ENCODE measurements around the gene KCNK15.
"Not testable (repeated sequence)": the region's sequence is repeated elsewhere in the genome, so short reads cannot be mapped to it uniquely, and the experiment has no call there.

The KCNK15 gene

DNA sequence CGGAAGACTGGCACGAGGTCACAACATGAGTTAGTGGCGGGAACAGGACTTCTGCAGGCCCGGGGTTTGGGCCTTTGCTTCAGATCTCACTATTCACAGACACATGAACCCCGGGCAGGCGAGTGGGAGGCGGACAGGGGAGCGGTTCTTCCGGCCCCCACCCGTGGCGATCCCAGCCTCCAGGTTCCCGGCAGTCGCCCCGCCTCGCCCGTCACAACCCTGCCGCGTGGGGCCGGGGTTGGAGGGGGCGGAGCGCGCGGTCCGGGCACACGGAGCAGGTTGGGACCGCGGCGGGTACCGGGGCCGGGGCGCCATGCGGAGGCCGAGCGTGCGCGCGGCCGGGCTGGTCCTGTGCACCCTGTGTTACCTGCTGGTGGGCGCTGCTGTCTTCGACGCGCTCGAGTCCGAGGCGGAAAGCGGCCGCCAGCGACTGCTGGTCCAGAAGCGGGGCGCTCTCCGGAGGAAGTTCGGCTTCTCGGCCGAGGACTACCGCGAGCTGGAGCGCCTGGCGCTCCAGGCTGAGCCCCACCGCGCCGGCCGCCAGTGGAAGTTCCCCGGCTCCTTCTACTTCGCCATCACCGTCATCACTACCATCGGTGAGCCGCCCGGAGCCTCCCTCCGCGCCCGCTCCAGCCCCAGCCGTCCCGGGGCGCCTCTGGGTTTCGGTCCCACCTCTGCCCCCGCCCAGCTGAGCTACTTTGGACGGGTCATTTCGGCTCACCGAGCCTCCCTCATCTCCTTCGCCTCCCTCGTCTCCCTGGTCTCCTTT, at the start of gene KCNK15:
TSS of gene KCNK15 (plus strand) at position 268 of the 769 bp plus-strand sequence. CDS start at position 314, 46 bp downstream.
- DNase-seq: no peak

DNA sequence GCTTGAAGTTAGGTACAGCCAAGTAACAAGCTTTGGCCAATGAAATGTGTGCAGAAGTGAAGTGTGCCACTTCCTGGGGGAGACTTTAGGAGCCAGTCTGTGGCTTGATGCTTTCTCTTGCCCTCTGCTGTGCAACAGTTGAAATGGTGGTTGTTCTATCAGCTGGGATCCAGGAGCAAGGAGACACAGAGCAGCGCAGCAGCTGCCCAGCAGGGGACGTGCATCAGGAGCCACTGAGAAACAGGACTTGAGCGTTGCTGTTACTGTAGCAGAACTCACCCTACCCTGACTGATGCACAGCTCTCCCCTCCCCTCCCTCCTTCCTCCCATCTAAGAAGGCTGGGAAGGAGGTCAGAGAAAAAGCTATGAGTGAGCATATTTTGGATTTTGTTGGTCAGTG, 49.4 kb upstream of the KCNK15 start:
- DNase-seq: no peak

GRCh38 chr20:44697041-44697440, 48.6 kb upstream of the KCNK15 start:
- DNase-seq: not testable (repeated sequence)

DNA sequence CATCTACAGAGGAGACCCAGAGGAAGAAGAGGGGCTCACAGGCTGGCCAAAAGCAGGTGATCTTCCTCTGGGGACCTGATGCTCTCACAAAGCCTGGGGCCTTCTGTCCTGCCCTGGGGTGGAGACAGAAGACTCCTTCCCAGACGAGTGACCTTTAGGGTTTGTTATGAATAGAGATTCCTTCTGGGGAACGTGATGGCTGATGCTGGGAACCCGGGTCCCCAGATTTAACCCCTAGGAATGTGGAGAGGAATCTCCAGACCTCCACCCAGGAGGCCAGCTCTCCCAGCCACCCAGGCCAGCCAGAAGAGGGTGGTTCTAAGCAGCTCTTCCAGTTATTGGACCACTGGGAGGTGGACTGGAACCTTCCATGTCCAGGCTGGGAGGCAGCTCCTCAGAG, 47.3 kb upstream of the KCNK15 start:
- no peak for DNase-seq

DNA sequence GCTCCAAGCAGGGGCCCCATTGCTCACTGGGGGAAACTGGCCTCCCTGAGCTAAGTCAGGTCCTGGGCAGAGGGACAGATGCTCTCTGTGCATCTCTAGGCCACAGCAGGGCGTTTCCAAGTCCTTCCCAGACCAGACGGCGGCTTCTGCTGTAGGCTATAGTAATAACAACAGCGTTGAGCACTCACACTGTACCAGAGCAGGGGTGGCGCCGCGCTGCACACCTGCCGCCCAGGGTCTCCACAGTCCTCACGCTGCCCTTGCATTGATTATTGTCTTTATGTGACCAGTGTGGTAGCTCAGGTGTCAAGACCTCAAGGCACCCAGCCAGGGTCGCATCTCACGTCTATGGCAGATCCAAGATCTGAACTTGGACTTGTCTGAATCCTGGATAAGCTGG, 45.4 kb upstream of the KCNK15 start:
- DNase-seq: peak; percentile 70

- no peak for DNase-seq
These were observed 44.4 kb upstream of the KCNK15 start for GRCh38 chr20:44701118-44701857.

- no peak for DNase-seq
These were observed 43.8 kb upstream of the KCNK15 start for GRCh38 chr20:44701858-44702256.

DNA sequence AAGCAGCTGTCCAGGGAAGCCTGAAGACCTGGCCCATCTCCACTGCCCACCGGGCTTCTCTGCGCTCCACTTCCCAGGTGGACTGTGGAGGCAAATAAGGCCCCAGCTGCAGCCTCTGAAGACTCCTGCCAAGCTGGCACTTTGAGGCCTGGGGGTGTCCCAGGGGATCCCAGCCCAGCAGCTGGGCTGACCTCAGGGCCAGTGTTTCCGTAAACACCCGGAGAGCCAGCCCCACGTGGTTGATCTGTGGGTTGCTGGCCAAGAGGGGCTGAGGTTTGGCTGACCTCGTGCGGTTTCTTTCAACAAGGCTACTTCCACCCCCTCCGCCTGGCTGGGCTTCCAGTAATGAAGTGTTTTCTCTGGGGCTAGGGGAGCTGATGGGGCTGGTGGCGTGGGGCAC, 42.9 kb upstream of the KCNK15 start:
- DNase-seq: no peak

GRCh38 chr20:44703183-44703925, 42.3 kb upstream of the KCNK15 start:
- DNase-seq: no peak

- no peak for DNase-seq
These were observed 41.6 kb upstream of the KCNK15 start for GRCh38 chr20:44703956-44704488.

DNA sequence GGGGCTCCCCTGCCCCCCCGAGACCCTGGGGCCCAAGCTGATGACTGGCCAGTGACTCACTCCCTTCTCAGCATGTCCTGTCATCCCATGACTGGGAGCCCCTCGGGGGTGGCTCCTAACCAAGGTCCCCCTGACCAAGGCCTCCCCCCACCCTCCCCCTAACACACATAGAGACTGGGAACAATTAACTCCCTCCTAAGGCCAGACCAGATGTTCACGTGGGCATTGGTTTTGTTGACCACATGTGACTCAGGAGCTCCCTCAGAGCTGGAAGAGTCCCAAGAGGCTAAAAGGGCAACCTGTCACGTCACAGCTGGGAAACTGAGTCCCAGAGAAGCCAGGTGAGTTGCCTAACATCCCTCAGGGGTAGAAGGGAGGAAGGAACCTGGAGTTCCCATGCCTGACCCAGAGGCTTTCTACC, 41.1 kb upstream of the KCNK15 start:
- no peak for DNase-seq

DNA sequence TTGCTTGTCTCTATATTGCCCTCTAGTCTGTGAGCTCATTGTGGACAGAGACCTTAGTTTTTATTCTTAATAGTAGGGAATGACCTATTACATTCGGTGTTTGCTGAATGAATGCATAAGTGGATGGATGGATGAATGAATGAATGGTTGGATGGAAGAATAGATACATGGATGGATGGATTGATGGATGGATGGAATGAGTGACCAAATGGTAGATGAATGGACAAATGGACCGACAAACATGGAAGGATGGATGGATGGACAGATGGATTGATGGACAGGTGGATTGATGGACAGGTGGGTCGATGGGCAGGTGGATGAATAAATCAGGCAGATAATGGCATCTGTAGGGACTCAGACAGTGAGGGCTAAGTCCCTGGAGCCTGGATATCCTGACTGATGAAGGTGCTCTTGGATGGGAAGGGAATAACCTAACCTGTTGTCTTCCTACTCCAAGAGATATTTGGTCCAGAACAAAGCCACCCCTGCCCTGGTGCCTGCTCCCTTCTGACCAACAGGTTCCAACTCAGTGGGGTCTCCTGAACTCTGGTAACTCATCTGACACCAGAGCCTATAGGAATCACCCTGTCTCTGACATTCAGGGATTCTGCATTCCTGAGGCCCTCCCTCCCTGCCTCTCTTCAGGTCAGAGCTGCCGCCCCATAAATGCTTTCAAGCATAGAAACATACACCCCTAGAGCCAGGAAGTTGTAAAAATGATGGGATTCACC, 40.1 kb upstream of the KCNK15 start:
- no peak for DNase-seq

DNA sequence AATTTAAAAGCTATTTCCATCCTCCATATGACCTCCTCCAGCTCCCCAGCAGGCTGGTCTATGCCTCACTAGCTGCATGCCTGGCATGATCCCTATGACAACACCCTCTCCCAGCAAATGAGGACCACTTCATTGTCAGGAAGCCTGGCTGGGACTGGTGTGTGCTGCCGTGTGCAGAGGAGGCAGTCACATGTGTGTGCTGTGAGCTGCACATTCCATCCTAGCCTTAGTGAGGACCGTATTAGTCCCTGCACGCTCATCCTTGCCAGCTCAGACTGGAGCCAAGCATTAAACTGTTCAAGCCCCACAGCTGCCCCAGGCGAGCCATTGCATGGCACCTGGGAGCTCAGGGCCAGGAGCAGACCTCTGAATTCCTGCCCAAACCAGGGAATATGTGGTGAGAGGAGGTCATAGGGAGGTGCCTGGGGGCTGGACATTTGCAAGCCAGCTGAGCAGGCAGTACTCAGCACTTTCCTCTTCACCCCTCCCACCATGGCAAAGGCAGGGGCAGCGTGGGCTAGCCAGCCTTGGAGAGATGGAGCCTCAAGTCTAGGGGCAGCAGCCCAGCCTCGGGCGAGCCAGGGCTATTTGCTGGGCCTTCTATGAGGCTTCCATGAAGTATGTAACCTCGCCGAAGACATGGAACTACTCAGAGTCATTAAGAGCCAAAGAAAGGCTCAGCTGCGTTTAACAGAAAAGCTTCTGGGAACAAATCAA, 39.2 kb upstream of the KCNK15 start:
- no peak for DNase-seq

DNA sequence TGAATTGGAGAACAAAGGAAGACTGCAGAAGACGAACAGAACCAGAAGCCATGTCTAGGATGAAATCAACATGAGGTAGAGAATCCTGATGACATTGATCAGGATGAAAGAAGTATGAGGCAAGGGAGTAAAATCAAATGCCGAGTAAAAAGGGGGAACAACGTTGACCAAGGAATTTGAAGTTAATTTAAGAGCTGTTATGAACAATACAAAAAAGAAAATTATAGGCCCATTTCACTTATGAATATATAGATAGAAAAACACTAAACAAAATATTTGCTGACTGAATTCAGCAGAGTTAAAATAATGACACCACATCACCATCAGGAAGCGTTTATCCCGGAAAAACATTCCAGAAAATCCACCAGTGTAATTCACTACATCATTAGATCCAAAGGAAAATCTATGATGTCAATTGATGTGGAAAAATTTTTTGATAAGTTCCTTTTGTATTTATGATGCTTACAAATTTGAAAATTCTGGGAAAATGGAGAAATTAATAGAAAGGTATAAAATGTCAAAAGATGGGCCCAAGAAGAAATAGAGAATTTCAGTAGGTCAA, 38.6 kb upstream of the KCNK15 start:
- DNase-seq: no peak

- DNase-seq: no peak
These were observed 36.3 kb upstream of the KCNK15 start for GRCh38 chr20:44709380-44709779.

DNA sequence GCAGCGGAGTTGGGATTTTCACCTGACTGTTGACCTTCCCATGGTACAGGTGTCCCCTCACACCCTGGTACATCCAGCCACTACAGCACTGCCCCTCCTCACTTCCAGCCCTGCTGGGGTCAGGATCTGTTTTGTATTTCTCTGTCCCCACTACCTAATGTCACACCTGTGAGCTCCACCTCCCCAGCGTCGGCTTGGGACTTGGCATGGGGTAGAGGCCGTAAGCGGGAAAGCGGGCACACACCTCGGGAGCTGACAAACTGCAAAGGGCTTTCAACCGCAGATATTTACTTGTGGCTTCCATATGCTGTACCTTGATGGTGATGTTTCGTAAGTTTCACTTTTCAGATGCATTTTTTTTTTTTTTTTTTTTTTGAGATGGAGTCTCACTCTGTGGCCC, 35.9 kb upstream of the KCNK15 start:
- no peak for DNase-seq

- DNase-seq: no peak
These were observed 34.4 kb upstream of the KCNK15 start for GRCh38 chr20:44711237-44711636.

DNA sequence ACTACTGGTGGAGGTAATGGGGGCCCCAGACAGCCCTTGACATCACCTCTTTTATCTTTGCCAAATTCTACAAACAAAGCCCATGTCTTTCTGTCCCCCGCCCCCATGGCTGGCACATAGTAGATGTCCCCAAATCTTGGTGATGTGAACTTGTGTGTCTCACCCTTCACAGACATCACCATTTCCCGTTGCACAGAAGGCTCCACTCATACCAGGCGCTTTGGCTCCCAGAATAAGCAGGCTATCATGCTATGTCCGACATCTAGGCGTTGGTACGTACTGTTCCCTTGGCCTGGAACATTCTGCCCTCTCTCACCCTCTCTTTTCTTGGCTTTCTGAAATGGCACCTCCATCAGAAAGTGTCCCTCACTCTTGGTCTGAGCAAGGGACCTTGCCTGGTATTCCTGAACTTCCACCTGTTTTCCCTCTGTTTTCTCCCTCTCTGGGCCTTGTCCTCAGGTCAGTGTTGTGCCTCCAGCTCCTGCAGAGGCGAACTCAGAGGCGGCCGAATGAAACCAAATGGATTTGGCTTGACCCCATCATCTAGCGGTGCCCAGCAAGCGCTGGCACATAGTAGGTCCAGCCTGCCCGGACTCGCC, 31.5 kb upstream of the KCNK15 start:
- DNase-seq: no peak

DNA sequence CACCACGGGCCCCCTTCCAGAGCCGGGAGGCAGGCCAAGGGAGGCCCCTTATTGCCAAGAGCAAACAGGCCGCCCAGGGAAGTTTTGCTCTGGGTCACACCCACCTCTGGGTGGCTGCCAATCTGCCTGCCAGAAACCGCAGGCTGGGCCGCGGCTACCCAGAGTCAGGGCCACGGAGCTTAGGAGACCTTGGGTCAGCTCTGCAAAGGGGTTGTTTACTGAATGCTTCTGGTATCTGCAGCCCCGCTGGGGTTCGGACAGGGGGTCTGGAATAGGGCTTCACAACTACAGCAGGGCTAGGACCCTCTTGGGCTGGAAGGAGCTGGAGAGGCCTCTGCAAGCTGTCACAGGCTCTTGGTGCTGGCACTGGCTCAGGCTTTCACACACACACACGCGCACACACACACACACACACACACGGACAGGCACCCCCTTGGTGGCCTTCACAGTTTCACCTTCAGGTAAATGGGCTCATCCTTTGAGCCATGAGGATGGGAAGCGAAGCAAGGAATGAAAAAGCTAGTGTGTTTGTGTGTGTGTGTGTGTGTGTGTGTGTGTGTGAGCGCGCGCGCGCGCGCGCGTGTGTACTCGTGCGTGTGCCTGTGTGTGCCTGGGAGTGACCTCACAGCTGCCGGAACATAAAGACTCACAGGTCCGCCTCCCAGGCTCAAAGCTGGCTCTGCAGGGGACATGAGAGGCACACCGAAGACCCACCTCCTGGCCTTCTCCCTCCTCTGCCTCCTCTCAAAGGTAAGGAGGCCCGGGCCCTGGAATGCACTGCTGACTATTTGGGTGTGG, 30.8 kb upstream of the KCNK15 start, which contains the start of gene CCN5:
TSS of gene CCN5 (plus strand) at position 669 of the 798 bp plus-strand sequence. CDS start at position 691, 22 bp downstream.
- no peak for DNase-seq

Data from NCI-H524 treated with DMSO at 0.1 percent for 48 hours (cell line).